ENCODE data around the gene B4GALNT1.

- TF ChIP-seq, protein P1, sequence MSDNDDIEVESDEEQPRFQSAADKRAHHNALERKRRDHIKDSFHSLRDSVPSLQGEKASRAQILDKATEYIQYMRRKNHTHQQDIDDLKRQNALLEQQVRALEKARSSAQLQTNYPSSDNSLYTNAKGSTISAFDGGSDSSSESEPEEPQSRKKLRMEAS (IDR thresholded peaks at IDR 0.05; ENCODE audit: low read depth, low read length): no peak
- TF ChIP-seq, protein P2, sequence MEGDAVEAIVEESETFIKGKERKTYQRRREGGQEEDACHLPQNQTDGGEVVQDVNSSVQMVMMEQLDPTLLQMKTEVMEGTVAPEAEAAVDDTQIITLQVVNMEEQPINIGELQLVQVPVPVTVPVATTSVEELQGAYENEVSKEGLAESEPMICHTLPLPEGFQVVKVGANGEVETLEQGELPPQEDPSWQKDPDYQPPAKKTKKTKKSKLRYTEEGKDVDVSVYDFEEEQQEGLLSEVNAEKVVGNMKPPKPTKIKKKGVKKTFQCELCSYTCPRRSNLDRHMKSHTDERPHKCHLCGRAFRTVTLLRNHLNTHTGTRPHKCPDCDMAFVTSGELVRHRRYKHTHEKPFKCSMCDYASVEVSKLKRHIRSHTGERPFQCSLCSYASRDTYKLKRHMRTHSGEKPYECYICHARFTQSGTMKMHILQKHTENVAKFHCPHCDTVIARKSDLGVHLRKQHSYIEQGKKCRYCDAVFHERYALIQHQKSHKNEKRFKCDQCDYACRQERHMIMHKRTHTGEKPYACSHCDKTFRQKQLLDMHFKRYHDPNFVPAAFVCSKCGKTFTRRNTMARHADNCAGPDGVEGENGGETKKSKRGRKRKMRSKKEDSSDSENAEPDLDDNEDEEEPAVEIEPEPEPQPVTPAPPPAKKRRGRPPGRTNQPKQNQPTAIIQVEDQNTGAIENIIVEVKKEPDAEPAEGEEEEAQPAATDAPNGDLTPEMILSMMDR (IDR thresholded peaks at IDR 0.05; ENCODE audit: low read depth, low read length): no peak
- no peak for TF ChIP-seq POLR2A (IDR thresholded peaks at IDR 0.05; ENCODE audit: extremely low read depth, insufficient read length)
Measured at GRCh38 chr12:57654042-57654441, 21.0 kb upstream of the B4GALNT1 start.

Data from NB4 (cell line).